ENCODE results near the gene GNA15. TPM values are rescaled to one million over a fixed set of nuclear protein-coding genes. Genes with fewer than 3 reads are reported as not detected.
"Not testable (repeated sequence)": the region's sequence is repeated elsewhere in the genome, so short reads cannot be mapped to it uniquely, and the experiment has no call there.

The GNA15 gene
- polyA plus RNA-seq, 1 experiment = 0.06 TPM

DNA sequence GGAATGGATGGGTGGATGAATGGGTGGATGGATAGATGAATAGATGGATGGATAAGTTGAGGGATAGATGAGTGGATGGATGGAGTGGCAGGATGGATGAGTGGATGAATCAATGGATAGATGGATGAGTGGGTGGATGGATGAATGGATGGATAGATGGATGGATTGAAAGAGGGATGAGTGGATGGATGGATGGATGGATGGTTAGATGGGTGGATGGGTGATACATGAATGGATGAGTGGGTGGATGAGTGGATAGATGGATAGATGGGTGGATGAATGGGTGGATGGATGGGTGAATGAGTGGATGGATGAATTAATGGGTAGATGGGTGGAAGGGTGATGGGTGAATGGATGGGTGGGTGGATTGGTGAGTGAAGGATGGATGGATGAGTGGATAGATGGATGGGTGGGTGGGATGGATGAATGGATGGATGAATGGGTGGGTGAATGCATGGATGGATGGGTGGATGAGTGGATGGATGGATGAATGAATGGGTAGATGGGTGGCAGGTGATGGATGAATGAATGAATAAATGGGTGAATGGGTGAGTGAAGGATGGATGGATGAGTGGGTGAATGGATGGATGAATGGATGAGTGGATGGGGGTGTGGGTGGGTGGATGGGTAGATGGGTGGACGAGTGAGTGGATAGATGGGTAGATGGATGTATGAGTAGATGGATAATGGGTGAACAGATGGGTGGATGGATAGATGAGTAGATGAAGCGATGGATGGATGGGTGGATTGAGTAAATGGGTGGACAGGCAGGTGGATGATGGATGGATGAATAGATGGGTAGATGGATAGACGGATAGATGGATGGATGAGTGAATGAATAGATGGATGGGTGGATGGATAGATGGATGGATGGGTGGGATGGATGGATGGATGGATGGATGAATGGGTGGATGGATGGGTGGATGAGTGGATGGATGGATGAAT, 17.7 kb downstream of the GNA15 start:
- POLR2A ChIA-PET = no interaction called here
- CTCF ChIA-PET = no interaction called here

DNA sequence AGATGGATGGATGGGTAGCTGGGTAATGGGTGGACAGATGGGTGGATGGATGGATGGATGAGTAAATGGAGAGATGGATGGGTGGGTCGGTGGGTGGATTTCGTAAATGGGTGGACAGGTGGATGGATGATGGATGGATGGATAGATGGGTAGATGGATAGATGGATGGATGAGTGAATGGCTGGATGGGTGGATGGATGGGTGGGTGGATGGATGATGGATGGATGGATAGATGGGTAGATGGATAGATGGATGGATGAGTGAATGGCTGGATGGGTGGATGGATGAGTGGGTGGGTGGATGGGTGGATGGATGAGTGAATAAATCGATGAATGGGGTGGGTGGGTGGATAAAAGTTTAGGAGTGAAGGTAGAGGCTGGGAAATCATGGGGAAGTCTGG, 18.6 kb downstream of the GNA15 start:
- H3K36me3 ChIP-seq (ENCODE audit: control insufficient read depth, insufficient read depth, low read length); DNase-seq (ENCODE audit: low read depth); H3K27me3 ChIP-seq (ENCODE audit: control insufficient read depth, insufficient read depth, low read length); CTCF ChIA-PET; H3K4me3 ChIP-seq (ENCODE audit: low read depth, low read length); POLR2A ChIA-PET: not testable (repeated sequence)

More for the DNA sequence above, 17.7 kb downstream of the GNA15 start:
- TF ChIP-seq, protein P1, sequence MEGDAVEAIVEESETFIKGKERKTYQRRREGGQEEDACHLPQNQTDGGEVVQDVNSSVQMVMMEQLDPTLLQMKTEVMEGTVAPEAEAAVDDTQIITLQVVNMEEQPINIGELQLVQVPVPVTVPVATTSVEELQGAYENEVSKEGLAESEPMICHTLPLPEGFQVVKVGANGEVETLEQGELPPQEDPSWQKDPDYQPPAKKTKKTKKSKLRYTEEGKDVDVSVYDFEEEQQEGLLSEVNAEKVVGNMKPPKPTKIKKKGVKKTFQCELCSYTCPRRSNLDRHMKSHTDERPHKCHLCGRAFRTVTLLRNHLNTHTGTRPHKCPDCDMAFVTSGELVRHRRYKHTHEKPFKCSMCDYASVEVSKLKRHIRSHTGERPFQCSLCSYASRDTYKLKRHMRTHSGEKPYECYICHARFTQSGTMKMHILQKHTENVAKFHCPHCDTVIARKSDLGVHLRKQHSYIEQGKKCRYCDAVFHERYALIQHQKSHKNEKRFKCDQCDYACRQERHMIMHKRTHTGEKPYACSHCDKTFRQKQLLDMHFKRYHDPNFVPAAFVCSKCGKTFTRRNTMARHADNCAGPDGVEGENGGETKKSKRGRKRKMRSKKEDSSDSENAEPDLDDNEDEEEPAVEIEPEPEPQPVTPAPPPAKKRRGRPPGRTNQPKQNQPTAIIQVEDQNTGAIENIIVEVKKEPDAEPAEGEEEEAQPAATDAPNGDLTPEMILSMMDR (IDR thresholded peaks at IDR 0.05; ENCODE audit: insufficient read depth, low read depth, low read length) = no peak
- no peak overlapping the region for H3K4me3 ChIP-seq (ENCODE audit: low read depth, low read length)
- no peak for DNase-seq (ENCODE audit: low read depth)
- H3K27me3 ChIP-seq (ENCODE audit: control insufficient read depth, insufficient read depth, low read length) = no peaks in the 10 kb centered on the region
- H3K36me3 ChIP-seq (ENCODE audit: control insufficient read depth, insufficient read depth, low read length) = no peaks in the 10 kb centered on the region

DNA sequence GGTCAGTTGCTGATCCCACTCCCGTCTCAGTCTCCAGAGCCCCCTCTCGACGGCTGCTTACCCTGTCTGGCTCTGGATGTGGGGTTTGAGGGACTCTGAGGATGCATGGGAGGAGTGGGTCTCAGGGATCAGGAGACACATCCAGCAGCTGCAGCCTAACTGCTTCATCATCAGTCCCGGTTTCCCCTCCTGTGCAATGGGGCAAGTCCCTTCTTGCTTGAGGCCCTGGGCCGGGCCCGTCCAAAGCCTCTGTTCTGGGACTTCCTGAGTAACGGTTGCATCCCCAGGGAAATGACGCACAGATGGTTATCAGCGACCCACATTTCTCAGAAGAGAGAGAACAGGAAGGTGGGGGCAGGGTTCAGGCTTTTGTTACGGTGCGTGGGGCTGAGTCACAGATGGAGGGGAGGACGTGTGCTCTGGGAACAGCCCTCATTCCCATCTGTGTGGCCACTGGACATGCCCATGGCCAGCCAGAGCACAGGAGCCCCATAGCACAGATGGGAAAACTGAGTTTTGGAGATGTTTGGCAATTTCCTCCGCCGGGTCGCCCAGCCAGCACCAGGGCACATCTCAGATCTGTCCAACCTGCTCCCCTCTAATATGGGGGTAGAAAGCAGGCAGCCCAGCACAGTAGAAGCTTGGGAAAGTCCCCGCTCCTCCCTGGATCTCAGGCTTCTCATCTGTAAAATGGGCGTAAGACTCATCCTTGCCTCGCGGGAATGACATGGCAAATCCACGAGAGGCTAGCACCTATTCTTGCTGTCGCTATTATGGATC, 19.3 kb downstream of the GNA15 start:
- DNase-seq (ENCODE audit: low read depth) = peak; percentile 96
- no peak overlapping the region for H3K4me3 ChIP-seq (ENCODE audit: low read depth, low read length)
- ChIA-PET CTCF (no interaction called here), POLR2A (no interaction called here)
- no peaks in the 10 kb centered on the region for H3K36me3 ChIP-seq (ENCODE audit: control insufficient read depth, insufficient read depth, low read length)
- H3K27me3 ChIP-seq (ENCODE audit: control insufficient read depth, insufficient read depth, low read length) = no peaks in the 10 kb centered on the region
- TF ChIP-seq, protein P1 (IDR thresholded peaks at IDR 0.05; ENCODE audit: insufficient read depth, low read depth, low read length) = no peak

DNA sequence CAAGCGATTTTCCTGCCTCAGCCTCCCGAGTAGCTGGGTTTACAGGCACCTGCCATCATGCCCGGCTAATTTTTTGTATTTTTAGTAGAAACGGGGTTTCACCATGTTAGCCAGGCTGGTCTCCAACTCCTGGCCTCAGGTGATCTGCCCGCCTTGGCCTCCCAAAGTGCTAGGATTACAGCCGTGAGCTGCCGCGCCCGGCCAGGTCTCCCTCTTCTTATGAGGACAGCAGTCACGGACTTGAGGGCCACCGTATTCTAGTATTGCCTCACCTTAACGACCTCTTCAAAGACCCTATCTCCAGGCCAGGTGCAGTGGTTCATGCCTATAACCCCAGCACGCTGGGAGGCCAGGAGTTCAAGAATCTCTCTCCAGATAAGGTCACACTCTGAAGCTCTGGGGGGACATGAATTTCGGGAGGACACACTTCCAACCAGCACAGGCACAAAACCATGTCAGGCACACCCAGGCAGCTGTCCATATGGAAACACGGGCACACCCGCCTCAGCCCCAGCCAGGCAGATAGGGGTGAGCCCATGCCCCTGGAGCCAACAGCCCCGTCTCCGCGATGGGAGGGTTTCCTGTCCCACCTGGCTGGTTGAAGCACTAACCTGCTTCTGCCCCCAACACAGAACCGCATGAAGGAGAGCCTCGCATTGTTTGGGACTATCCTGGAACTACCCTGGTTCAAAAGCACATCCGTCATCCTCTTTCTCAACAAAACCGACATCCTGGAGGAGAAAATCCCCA, 21.4 kb downstream of the GNA15 start:
- no peak for DNase-seq (ENCODE audit: low read depth)
- TF ChIP-seq, protein P1 (IDR thresholded peaks at IDR 0.05; ENCODE audit: insufficient read depth, low read depth, low read length) = no peak
- POLR2A ChIA-PET = no interaction called here
- no peaks in the 10 kb centered on the region for H3K27me3 ChIP-seq (ENCODE audit: control insufficient read depth, insufficient read depth, low read length)
- H3K36me3 ChIP-seq (ENCODE audit: control insufficient read depth, insufficient read depth, low read length) = no peaks in the 10 kb centered on the region
- CTCF ChIA-PET = interaction anchor here (0.9 to 1.7 kb wide), 7 partner anchors 9 to 78 kb away, joined by 3 to 8 read pairs (median 4); no protein-coding TSS in a partner anchor
- H3K4me3 ChIP-seq (ENCODE audit: low read depth, low read length) = no peak overlapping the region

DNA sequence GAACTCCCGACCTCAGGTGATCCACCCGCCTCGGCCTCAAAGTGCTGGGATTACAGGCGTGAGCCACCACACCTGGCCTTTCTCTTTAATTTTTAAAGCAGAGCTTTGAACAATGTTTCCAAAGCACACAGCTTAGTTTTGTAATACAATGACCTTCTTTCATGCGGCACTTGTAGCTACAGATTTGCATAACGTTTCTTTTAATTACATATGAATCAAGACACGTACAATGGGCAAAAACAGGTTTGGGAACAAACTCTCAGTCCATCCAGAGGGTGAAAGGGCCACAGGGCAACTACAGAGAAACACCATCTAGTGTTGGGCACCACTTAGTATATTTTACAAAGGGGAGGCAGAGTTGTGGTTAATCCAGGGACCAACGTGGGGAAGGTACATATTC, 23.7 kb downstream of the GNA15 start:
- Histone ChIP-seq H3K27me3 (ENCODE audit: control insufficient read depth, insufficient read depth, low read length) (no peaks in the 10 kb centered on the region), H3K4me3 (ENCODE audit: low read depth, low read length) (no peak overlapping the region), H3K36me3 (ENCODE audit: control insufficient read depth, insufficient read depth, low read length) (no peaks in the 10 kb centered on the region)
- ChIA-PET CTCF (interaction anchor here (0.7 to 4.2 kb wide), 7 partner anchors 19 to 208 kb away, joined by 3 to 20 read pairs (median 9); no protein-coding TSS in a partner anchor), POLR2A (no interaction called here)
- TF ChIP-seq, protein P1 (IDR thresholded peaks at IDR 0.05; ENCODE audit: insufficient read depth, low read depth, low read length) = no peak
- DNase-seq (ENCODE audit: low read depth) = no peak

Measured in BJ (cell line).